ENCODE results near the gene NFATC2. TPM values are rescaled to one million over a fixed set of nuclear protein-coding genes. Genes with fewer than 3 reads are reported as not detected.

The NFATC2 gene
- total RNA-seq, 1 experiment from 2014 or later: 0.61 TPM

DNA sequence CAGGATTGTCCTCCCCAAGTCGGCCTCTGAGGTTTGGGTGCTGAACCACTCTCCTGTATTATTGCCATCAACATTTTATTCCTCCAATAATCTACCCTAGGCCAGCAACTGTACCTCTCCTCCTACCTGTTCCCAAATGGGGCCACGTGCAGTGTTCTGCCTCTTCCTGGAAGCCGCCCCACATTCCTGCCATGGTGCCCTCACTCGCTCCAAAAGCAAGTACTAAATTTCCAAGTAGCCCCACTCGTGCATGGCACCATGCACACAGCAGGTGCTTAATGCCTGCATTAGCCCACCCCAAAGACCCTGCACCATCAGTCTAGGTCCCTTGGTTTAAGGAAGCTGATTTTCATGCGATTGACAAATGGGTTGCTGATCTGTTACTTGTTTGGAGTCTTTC lies 147.8 kb downstream of the NFATC2 start:
- H3K23me2 ChIP-seq (ENCODE audit: insufficient read length, low read depth, low read length, poor library complexity, severe bottlenecking): no peaks in the 10 kb centered on the region
- no peak for TF ChIP-seq CTCF (conservative IDR thresholded peaks at IDR 0.05)
- Mint-ChIP-seq H3K4me1 (peaks cover 35 to 46% of the 10 kb centered on the region in 2 experiments), H3K9me3 (no peaks in the 10 kb centered on the region), H3K27ac (no peak overlapping the region; a peak in 1 of 7 replicates), H3K27me3 (ENCODE audit: low read depth) (peaks cover 1% of the 10 kb centered on the region; the same call in 1 of the 2 replicates), H3K36me3 (ENCODE audit: insufficient read depth in 1 of 3, low read depth in 3 of 3) (peaks cover 0 to 2% (median 0%) of the 10 kb centered on the region in 3 experiments; a peak in 1 of 7 replicates), H3K4me3 (no peak overlapping the region; a peak in 1 of 5 replicates)
- H3T11ph ChIP-seq (ENCODE audit: low read length): no peak overlapping the region
- no peaks in the 10 kb centered on the region; the same call in 1 of the 2 replicates for H3K27me3 ChIP-seq (ENCODE audit: insufficient read depth, low read length)
- H3K27ac ChIP-seq (ENCODE audit: insufficient read length, low read depth, low read length): no peak overlapping the region
- H3K9me3 ChIP-seq (ENCODE audit: control insufficient read depth, low read depth, low read length): no peaks in the 10 kb centered on the region
- no peak overlapping the region for H2BK20ac ChIP-seq (ENCODE audit: low read depth, low read length, poor library complexity, severe bottlenecking)
- no peak overlapping the region for H4K5ac ChIP-seq (ENCODE audit: insufficient read length, low read depth, low read length)
- H2BK120ac ChIP-seq (ENCODE audit: low read depth, low read length, poor library complexity, severe bottlenecking): no peak overlapping the region
- H3K14ac ChIP-seq (ENCODE audit: insufficient read depth, low read length): no peak overlapping the region
- no peaks in the 10 kb centered on the region for H4K20me1 ChIP-seq (ENCODE audit: control insufficient read depth, insufficient read depth, insufficient read length)
- no peak overlapping the region for H2AK5ac ChIP-seq (ENCODE audit: insufficient read length, low read length)
- no peak overlapping the region for H3K4me2 ChIP-seq (ENCODE audit: insufficient read depth, insufficient read length, low read length)
- H4K8ac ChIP-seq (replicated peaks; ENCODE audit: insufficient read length, low read depth, low read length): no peak overlapping the region
- H3K56ac ChIP-seq (ENCODE audit: insufficient read length, low read depth, low read length): no peak overlapping the region
- no peak overlapping the region for H2AFZ ChIP-seq (ENCODE audit: low read length)
- H3K79me2 ChIP-seq (ENCODE audit: insufficient read depth, low read length): no peaks in the 10 kb centered on the region
- no peak overlapping the region for H3K4ac ChIP-seq (ENCODE audit: low read depth, low read length)
- no peak overlapping the region for H2BK15ac ChIP-seq (ENCODE audit: low read depth, low read length)
- no peaks in the 10 kb centered on the region for H3K79me1 ChIP-seq (ENCODE audit: insufficient read depth, low read depth, low read length, poor library complexity, severe bottlenecking)
- WGBS (ENCODE audit: extremely low coverage, insufficient read length, low lambda C conversion rate): no CpG with 5 or more reads among the region's 6 CpGs
- H3K23ac ChIP-seq (ENCODE audit: insufficient read length, low read depth, low read length): no peak overlapping the region
- no peak overlapping the region for H4K91ac ChIP-seq (ENCODE audit: insufficient read length, low read depth, low read length)
- no peak overlapping the region for H2BK5ac ChIP-seq (ENCODE audit: insufficient read length, low read length)
- H3K4me1 ChIP-seq (ENCODE audit: insufficient read depth, low read length): peaks cover 5% of the 10 kb centered on the region; the same call in 1 of the 2 replicates
- H3K18ac ChIP-seq (ENCODE audit: insufficient read length, low read depth, low read length): no peak overlapping the region
- DNase-seq: no peak
- no peak overlapping the region for H3K9ac ChIP-seq (ENCODE audit: extremely low read depth, insufficient read length, low read length)
- H2BK12ac ChIP-seq (ENCODE audit: insufficient read length, low read depth, low read length): no peak overlapping the region
